Hepatocyte (in vitro differentiated cells): ENCODE measurements around the gene AIFM3.

Experiments used
- CTCF ChIP-seq: fragments of 200-600 bp; sonication (generic); IDR thresholded peaks from 2 replicates; pipeline ENCODE4 v1.5.1; 2016; ENCODE audit warnings: antibody characterized with exemption, mild to moderate bottlenecking; ENCODE audit not compliant: poor library complexity
- EZH2 ChIP-seq: fragments of 200-600 bp; sonication (generic); IDR thresholded peaks from 2 replicates; pipeline ENCODE4 v1.6.1; 2016; ENCODE audit warnings: antibody characterized with exemption, mild to moderate bottlenecking, borderline replicate concordance
- EZH2phosphoT487 ChIP-seq: fragments of 200-600 bp; sonication (generic); IDR thresholded peaks from one replicate; pipeline ENCODE4 v1.6.1; 2018; ENCODE audit warnings: antibody characterized with exemption, mild to moderate bottlenecking, low read depth, moderate library complexity; ENCODE audit not compliant: unreplicated experiment, severe bottlenecking

- TF ChIP-seq EZH2phosphoT487, result no peak
- TF ChIP-seq CTCF, result no peak
- no peak for TF ChIP-seq EZH2
Observed at GRCh38 chr22:21009638-21010425, 42.8 kb downstream of the AIFM3 start.
